GM12873 (cell line): ENCODE results near the gene PCDHA5.
"Not testable (repeated sequence)": the region's sequence is repeated elsewhere in the genome, so short reads cannot be mapped to it uniquely, and the experiment has no call there.

Source experiments
- TF ChIP-seq, protein P1 (sequence below): IDR thresholded peaks from 2 replicates; pipeline ENCODE4 v1.5.1; 2012; ENCODE audit warnings: low read depth, mild to moderate bottlenecking, moderate library complexity, low read length, control low read depth; ENCODE audit not compliant: insufficient read depth; ENCODE audit errors: missing control alignments

Gene PCDHA5

GRCh38 chr5:140842798-140843733, 21.7 kb downstream of the PCDHA5 start:
- TF ChIP-seq, protein P1, sequence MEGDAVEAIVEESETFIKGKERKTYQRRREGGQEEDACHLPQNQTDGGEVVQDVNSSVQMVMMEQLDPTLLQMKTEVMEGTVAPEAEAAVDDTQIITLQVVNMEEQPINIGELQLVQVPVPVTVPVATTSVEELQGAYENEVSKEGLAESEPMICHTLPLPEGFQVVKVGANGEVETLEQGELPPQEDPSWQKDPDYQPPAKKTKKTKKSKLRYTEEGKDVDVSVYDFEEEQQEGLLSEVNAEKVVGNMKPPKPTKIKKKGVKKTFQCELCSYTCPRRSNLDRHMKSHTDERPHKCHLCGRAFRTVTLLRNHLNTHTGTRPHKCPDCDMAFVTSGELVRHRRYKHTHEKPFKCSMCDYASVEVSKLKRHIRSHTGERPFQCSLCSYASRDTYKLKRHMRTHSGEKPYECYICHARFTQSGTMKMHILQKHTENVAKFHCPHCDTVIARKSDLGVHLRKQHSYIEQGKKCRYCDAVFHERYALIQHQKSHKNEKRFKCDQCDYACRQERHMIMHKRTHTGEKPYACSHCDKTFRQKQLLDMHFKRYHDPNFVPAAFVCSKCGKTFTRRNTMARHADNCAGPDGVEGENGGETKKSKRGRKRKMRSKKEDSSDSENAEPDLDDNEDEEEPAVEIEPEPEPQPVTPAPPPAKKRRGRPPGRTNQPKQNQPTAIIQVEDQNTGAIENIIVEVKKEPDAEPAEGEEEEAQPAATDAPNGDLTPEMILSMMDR = no peak

- TF ChIP-seq, protein P1 = not testable (repeated sequence)
These were observed 27.0 kb downstream of the PCDHA5 start, which contains the start of gene PCDHA9 for GRCh38 chr5:140848139-140849102. TSS of gene PCDHA9 (plus strand) at chr5:140848382. CDS start at chr5:140848496, 114 bp downstream.

- TF ChIP-seq, protein P1 = no peak
These were observed 34.6 kb downstream of the PCDHA5 start, which contains the start of gene PCDHA10 for GRCh38 chr5:140855772-140856674. TSS of gene PCDHA10 (plus strand) at chr5:140855897. CDS start at chr5:140856049, 152 bp downstream.

DNA sequence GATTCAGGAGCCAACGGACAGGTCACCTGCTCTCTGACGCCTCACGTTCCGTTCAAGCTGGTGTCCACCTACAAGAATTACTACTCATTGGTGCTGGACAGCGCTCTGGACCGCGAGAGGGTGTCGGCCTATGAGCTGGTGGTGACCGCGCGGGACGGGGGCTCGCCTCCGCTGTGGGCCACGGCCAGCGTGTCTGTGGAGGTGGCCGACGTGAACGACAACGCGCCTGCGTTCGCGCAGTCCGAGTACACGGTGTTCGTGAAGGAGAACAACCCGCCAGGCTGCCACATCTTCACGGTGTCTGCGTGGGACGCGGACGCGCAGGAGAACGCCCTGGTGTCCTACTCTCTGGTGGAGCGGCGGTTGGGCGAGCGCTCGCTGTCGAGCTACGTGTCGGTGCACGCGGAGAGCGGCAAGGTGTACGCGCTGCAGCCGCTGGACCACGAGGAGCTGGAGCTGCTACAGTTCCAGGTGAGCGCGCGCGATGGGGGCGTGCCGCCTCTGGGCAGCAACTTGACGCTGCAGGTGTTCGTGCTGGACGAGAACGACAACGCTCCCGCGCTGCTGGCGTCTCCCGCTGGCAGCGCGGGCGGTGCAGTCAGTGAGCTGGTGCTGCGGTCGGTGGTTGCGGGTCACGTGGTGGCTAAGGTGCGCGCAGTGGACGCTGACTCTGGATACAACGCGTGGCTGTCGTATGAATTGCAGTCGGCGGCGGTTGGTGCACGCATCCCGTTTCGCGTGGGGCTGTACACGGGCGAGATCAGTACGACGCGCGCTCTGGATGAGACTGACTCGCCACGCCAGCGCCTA, 36.0 kb downstream of the PCDHA5 start:
- TF ChIP-seq, protein P1 = no peak

- TF ChIP-seq, protein P1 = no peak
These were observed 36.5 kb downstream of the PCDHA5 start for GRCh38 chr5:140857987-140858240.
